Kidney (tissue), 14 donors: ENCODE data around the gene SPSB4. TPM values are rescaled to one million over a fixed set of nuclear protein-coding genes. Genes with fewer than 3 reads are reported as not detected.
"Not testable (repeated sequence)": the region's sequence is repeated elsewhere in the genome, so short reads cannot be mapped to it uniquely, and the experiment has no call there.

Experiments used
- DNase-seq, 5 donors: peaks; one replicate each; pipeline ENCODE4 v3.0.0-alpha.2; 2013 to 2020
- FAIRE-seq: peaks from 2 replicates; lab custom pipeline; 2012; peaks lifted over from hg19 to GRCh38; lab: Jason Lieb, UNC
- H3K27ac ChIP-seq, 2 donors: one replicate each; pipeline ENCODE4 v1.7.0; 2013; ENCODE audit warnings: low read depth in 2 of 2, low read length in 2 of 2, inconsistent platforms in 1 of 2
- H3K27me3 ChIP-seq: one replicate; pipeline ENCODE4 v1.7.1; 2013; ENCODE audit warnings: low read length, inconsistent platforms; ENCODE audit not compliant: control insufficient read depth, insufficient read depth
- H3K36me3 ChIP-seq, 3 donors: one replicate each; pipeline versions ENCODE4 v1.7.0 to v1.7.1; 2013; ENCODE audit warnings: low read length in 3 of 3, control low read depth in 1 of 3, inconsistent platforms in 1 of 3; ENCODE audit not compliant: insufficient read depth in 3 of 3, control insufficient read depth in 2 of 3
- H3K4me1 ChIP-seq, 3 donors: one replicate each; pipeline versions ENCODE4 v1.7.0 to v1.7.1; 2013; ENCODE audit warnings: low read length in 3 of 3, inconsistent platforms in 1 of 3, low read depth in 1 of 3; ENCODE audit not compliant: control insufficient read depth in 2 of 3, insufficient read depth in 2 of 3
- H3K4me3 ChIP-seq, 3 donors: one replicate each; pipeline versions ENCODE4 v1.7.0 to v1.8.1; 2013; ENCODE audit warnings: low read length in 3 of 3, control low read depth in 1 of 3, inconsistent platforms in 1 of 3
- H3K9ac ChIP-seq, 3 donors: one replicate each; pipeline versions ENCODE4 v1.7.0 to v1.7.1; 2013; ENCODE audit warnings: low read length in 3 of 3, control low read depth in 1 of 3, inconsistent platforms in 1 of 3
- H3K9me3 ChIP-seq, 3 donors: one replicate each; pipeline versions ENCODE4 v1.7.0 to v1.7.1; 2013; ENCODE audit warnings: low read length in 3 of 3, control low read depth in 1 of 3, inconsistent platforms in 1 of 3; ENCODE audit not compliant: control insufficient read depth in 2 of 3, insufficient read depth in 1 of 3
- intact Hi-C: fragments of 100-400 bp; cut with DNase I; formaldehyde crosslinking; loops from one replicate; pipeline ENCODE4 v1.11.1; 2022
- polyA plus RNA-seq: library from polyadenylated mRNA; stranded (reverse); fragments of 350-450 nt; fragmentation: Illumina TruSeq; extraction: RNeasy Lipid Tissue Mini Kit (QIAGEN cat#74804); gene quantifications from one replicate; pipeline ENCODE4 v1.2.3, GENCODE V29; 2014; ENCODE audit warnings: low read depth, low replicate concordance; ENCODE audit not compliant: insufficient read depth
- total RNA-seq: library from RNA; stranded (reverse); fragmentation: NEBNext Ultra II Directional; extraction: Animal tissue kit (Norgen Biotek cat#: 25700); gene quantifications from one replicate; pipeline ENCODE4 v1.2.1, GENCODE V29; 2021
- TF ChIP-seq, protein P1 (sequence below): IDR thresholded peaks from 3 replicates; pipeline ENCODE4 v1.5.1; 2012; ENCODE audit warnings: mild to moderate bottlenecking, moderate library complexity, borderline replicate concordance; ENCODE audit not compliant: insufficient read depth; ENCODE audit errors: extremely low read depth
- donor health status: control.
- donor health status: control.
- donor health status: control.
- donor health status: control.
- donor health status: control.
- donor health status: DM: yes; HTN: yes; CAD: no.
- donor health status: Normal renal cell carcinoma (clear cell type).

SPSB4 gene
- total and polyA plus RNA-seq, 2 donors from 2014 or later: 0.57 to 1.9 TPM

- H3K9ac ChIP-seq: no peak overlapping the region
- H3K27ac ChIP-seq: no peak overlapping the region
- TF ChIP-seq, protein P1, sequence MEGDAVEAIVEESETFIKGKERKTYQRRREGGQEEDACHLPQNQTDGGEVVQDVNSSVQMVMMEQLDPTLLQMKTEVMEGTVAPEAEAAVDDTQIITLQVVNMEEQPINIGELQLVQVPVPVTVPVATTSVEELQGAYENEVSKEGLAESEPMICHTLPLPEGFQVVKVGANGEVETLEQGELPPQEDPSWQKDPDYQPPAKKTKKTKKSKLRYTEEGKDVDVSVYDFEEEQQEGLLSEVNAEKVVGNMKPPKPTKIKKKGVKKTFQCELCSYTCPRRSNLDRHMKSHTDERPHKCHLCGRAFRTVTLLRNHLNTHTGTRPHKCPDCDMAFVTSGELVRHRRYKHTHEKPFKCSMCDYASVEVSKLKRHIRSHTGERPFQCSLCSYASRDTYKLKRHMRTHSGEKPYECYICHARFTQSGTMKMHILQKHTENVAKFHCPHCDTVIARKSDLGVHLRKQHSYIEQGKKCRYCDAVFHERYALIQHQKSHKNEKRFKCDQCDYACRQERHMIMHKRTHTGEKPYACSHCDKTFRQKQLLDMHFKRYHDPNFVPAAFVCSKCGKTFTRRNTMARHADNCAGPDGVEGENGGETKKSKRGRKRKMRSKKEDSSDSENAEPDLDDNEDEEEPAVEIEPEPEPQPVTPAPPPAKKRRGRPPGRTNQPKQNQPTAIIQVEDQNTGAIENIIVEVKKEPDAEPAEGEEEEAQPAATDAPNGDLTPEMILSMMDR: no peak
- H3K27me3 ChIP-seq: no peaks in the 10 kb centered on the region
- FAIRE-seq (no peak), DNase-seq (no peak)
- H3K4me1 ChIP-seq: no peaks in the 10 kb centered on the region
- H3K9me3 ChIP-seq: no peaks in the 10 kb centered on the region
- intact Hi-C loops: loop anchor here (10.0 kb wide), 1 partner anchor 169 kb away; no protein-coding TSS in a partner anchor
- no peak overlapping the region for H3K4me3 ChIP-seq
- H3K36me3 ChIP-seq: no peaks in the 10 kb centered on the region
These were observed 35.7 kb upstream of the SPSB4 start for GRCh38 chr3:141015481-141015880.

DNA sequence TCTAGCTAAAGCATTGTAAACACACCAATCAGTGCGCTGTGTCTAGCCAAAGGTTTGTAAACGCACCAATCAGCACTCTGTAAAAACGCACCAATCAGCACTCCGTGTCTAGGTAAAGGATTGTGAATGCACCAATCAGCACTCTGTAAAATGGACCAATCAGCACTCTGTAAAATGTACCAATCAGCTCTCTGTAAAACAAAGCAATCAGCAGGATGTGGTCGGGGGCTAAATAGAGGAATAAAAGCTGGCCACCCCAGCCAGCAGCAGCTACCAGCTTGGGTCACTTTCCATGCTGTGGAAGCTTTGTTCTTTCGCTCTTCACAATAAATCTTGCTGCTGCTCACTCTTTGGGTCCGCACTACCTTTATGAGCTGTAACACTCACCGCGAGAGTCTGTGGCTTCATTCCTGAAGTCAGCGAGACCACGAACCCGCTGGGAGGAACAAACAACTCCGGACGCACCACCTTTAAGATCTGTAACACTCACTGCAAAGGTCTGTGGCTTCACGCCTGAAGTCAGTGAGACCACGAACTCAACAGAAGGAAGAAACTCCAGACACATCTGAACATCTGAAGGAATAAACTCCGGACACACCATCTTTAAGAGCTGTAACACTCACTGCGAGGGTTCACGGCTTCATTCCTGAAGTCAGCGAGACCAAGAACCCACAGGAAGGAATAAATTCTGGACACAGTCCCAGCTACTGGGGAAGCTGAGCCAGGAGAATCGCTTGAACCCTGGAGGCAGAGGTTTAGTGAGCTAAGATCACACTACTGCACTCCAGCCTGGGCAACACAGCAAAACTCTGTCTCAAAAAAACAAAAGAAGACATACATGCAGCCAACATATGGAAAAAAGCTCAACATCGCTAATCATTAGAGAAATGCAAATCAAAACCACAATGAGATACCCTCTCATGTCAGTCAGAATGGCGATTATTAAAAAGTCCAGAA is 33.5 kb upstream of the SPSB4 start:
- intact Hi-C loops: loop anchor here (10.0 kb wide), 1 partner anchor 167 kb away; no protein-coding TSS in a partner anchor
- not testable (repeated sequence) for H3K4me3 ChIP-seq, H3K27ac ChIP-seq, H3K27me3 ChIP-seq, H3K9me3 ChIP-seq, H3K36me3 ChIP-seq, DNase-seq, FAIRE-seq, H3K9ac ChIP-seq, H3K4me1 ChIP-seq

DNA sequence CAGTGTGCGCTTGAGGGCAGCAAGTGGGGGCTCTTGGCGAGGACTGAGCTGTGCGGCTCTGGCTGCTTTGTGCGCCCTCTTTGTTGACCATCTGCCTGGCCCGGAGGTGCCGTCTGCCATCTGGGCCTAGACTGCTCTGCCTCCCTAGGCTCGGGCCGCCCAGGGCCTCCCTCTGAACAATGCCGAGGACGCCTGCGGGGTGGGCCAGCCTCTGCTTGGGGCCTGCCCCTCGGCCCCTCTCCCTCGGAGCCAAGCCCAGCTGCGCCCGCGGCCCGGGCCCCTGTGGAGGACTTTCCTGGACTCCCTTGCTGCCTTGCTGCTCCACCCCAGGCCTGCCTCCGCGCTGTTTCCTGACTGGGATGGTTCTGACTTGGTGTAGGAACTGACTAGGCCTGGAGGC is 31.9 kb upstream of the SPSB4 start:
- intact Hi-C loops: loop anchor here (10.0 kb wide), 1 partner anchor 166 kb away; no protein-coding TSS in a partner anchor
- no peak for FAIRE-seq
- Histone ChIP-seq H3K4me1 (no peaks in the 10 kb centered on the region), H3K9ac (no peak overlapping the region), H3K9me3 (no peaks in the 10 kb centered on the region), H3K27me3 (no peaks in the 10 kb centered on the region), H3K36me3 (no peaks in the 10 kb centered on the region), H3K4me3 (no peak overlapping the region), H3K27ac (no peak overlapping the region)
- TF ChIP-seq, protein P1: no peak
- peak in 1 of 5 donors; percentile 74 for DNase-seq

GRCh38 chr3:141020143-141020830 is 30.9 kb upstream of the SPSB4 start:
- no peak overlapping the region for H3K9ac ChIP-seq
- H3K27ac ChIP-seq: no peak overlapping the region
- FAIRE-seq: no peak
- no peak overlapping the region for H3K4me3 ChIP-seq
- H3K27me3 ChIP-seq: no peaks in the 10 kb centered on the region
- no peaks in the 10 kb centered on the region for H3K9me3 ChIP-seq
- no peak for DNase-seq
- no peaks in the 10 kb centered on the region for H3K36me3 ChIP-seq
- no peaks in the 10 kb centered on the region for H3K4me1 ChIP-seq
- TF ChIP-seq, protein P1: no peak
- intact Hi-C loops: no loop called here
